HG03108 (cell line): ENCODE data around the gene NSMCE3.

Experiments
- ATAC-seq: cut with Tn5 transposase; IDR thresholded peaks from one replicate; pipeline ENCODE4 v1.9.1; 2021; ENCODE audit warnings: moderate library complexity; ENCODE audit not compliant: unreplicated experiment

The NSMCE3 gene

DNA sequence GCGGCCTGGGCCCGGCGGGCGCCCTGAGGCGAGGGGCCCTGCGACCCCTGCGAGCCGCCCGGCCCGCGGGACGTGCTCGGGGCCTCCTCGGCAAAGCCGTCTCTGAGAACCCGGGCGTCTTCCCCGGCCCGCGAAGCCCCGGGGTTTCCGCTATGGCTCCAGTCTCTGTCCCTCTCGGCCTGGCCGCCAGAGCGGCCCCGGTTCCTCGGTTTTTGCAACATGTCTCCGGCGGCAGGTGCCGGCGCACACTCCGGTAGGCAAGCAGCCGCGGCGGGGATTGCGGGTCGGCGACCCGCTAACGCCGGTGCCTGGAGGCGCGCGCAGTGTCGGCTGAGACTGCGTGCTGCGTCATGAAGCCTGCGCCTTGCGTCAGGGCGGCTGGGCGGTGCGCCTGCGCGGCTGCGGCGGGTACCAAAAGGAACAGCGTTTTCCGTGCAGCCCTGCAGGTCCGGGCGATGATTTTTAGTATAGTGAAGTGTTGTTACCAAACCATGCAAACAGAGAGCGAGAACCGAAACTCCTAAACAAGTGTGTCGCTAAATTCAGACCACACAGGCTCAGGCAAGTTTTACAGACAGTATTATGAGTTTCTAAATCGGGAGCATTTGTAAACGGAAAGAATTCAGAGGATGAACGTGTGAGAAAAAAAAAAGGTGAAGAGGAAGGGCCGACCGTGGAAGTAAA is at the start of gene NSMCE3:
Gene NSMCE3 (minus strand): TSS at position 338 of the 684 bp plus-strand sequence. CDS start 117 bp downstream, at position 221.
- peak; percentile 82 for ATAC-seq

DNA sequence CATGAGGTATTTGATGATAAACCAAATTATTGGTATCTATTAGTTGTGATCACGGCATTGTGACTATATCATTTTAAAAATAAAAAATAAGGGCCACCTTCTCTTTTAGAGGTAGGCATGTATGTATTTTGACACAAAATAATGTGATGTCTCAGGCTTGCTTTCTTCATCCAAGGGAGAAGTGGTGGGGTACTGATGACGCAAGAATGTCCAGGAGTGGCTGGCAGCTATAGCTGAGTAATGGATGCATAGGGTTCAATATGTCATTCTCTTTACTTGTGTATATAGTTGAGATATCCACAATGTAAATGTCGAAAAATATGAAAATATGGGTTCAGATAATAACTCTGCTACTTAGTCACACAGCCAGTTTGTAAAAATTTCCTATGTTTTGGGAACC is 46.8 kb upstream of the NSMCE3 start:
- ATAC-seq = no peak

DNA sequence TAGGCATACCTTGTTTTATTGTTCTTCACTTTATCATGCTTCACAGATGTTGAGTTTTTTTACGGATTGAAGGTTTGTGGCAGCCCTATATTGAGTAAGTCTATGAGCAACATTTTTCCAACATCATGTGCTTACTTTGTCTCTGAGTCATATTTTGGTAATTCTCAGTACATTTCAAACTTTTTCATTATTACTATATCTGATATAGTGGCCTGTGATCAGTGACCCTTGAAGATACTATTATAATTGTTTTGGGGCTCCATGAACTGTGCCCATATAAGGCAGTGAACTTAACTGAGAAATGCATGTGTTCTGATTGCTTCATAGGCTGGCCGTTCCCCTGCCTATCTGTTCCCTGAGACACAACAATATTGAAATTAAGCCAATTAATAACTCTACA is 42.8 kb upstream of the NSMCE3 start:
- no peak for ATAC-seq

GRCh38 chr15:29311696-29312095 is 42.1 kb upstream of the NSMCE3 start:
- ATAC-seq = no peak

DNA sequence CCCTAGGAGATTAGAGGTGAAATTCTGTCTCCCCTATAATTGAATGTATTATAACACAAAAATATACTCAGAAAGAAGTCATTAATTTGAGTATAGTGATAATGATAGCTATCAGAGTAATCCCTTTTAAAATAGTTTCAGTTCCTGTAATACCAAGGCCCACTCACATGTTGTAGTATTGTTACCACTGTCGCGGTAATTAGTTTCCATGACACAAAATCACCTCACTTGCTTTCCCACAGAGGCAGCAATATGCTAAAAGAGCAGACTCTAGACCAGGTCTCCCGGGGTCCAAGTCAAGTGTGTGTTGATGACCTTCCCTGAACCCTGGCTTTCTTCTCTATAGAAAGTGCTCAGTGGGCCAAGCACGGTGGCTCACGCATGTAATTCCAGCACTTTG is 39.5 kb upstream of the NSMCE3 start:
- ATAC-seq = peak; percentile 61

GRCh38 chr15:29308299-29308698 is 38.7 kb upstream of the NSMCE3 start:
- no peak for ATAC-seq

GRCh38 chr15:29305556-29305955 is 35.9 kb upstream of the NSMCE3 start:
- ATAC-seq = no peak

GRCh38 chr15:29302871-29303270 is 33.2 kb upstream of the NSMCE3 start:
- no peak for ATAC-seq

DNA sequence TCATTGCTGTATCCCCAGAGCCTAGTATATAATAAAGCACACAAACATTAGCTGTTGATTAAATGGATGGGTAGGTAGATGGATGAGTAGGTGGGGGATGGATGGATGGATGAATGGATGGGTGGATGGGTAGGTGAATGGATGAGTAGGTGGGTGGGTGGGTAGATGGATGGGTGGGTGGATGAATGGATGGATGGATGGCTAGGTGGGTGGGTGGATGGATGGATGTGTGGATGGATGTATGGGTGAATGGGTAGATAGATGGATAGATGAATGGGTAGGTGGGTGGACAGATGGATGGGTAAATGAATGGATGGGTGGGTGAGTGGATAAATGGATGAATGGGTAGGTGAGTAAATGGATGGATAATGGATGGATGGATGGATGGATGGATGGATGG is 30.2 kb upstream of the NSMCE3 start:
- no peak for ATAC-seq

- ATAC-seq = no peak
Measured at GRCh38 chr15:29299331-29299730, 29.7 kb upstream of the NSMCE3 start.

DNA sequence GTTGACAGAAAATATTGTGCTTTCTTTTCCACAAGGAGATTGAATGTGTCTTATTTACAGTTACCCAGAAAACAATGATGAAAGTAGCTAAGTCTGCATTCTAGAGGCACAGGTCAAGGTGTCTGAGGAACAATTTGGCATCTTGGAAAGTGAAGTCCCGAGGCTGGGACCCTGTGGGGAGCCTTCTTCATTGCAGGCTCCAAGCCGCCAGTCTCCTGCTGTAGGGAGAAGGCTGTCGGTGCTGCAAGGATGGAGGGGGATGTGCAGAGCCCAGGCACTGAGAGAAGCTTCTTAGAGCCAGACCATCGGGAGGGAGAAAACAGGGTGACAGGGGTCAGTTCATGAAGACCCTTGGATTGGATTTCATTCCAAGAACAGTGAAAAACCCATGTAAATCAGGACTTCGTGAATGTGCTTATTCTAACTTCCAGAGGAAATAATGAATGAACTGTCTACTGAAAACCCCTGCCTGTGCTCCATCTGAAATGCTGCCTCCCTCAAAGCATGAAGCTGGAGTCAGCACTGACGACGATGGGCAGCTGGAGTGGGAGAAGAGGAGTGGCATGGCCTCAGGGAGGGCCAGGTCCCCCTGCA is 25.2 kb upstream of the NSMCE3 start:
- ATAC-seq = no peak

DNA sequence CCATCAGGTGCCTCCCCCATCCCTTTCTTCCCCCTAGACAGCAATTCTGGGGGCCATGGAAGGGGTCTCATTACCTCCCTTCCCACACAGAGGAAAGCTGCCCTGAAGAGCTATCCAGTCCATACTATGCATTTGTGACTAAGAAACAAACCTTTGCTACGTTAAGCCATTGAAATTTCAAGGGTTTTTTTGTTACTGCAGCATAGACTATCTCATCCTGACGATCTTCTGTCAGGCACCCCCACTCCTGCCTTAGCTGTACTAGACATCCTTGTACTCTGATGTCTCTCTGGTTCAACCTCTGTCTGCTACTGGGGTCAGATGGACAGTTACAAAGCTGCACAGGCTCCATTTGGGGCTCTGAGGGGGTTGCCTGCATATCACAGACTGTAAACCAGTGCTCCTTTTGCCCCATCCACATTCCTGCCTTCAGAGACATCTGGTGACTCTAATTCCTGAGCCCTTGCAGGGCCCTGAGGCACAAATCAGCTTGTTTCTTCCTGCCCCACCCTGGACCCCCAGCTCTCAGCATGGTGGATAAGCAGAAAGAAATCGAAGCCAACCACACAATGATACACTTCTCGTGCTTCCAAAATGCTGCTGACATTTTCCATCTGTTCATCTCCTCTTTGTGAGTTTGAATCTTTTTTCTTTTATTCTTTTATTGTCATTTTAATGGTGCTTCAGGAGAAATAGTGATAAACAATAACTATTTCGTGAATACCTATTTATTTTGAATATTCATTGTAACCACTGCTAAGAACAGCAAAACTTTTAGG is 21.6 kb upstream of the NSMCE3 start:
- ATAC-seq = no peak

DNA sequence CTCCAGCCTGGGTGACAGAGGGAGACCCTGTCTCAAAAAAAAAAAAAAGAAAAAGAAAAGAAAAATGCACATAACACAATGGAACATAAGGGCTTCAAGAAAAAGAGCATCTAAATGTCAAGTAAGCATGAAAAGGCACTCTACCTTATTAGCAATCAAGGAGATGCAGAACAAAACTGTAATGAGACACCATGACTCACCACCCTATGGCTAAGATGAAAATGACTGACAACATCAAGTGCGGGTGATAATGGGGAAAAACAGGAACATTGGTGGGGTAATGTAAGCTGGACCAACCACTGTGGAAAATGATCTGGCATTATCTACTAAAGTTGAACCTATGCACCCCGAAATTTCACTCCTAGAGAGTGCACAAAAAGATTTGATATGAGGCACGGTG is 19.6 kb upstream of the NSMCE3 start:
- no peak for ATAC-seq

- ATAC-seq = no peak
Measured at GRCh38 chr15:29285386-29285785, 15.8 kb upstream of the NSMCE3 start.

GRCh38 chr15:29283381-29283780 is 13.8 kb upstream of the NSMCE3 start:
- no peak for ATAC-seq

GRCh38 chr15:29280514-29280913 is 10.9 kb upstream of the NSMCE3 start:
- ATAC-seq = no peak

DNA sequence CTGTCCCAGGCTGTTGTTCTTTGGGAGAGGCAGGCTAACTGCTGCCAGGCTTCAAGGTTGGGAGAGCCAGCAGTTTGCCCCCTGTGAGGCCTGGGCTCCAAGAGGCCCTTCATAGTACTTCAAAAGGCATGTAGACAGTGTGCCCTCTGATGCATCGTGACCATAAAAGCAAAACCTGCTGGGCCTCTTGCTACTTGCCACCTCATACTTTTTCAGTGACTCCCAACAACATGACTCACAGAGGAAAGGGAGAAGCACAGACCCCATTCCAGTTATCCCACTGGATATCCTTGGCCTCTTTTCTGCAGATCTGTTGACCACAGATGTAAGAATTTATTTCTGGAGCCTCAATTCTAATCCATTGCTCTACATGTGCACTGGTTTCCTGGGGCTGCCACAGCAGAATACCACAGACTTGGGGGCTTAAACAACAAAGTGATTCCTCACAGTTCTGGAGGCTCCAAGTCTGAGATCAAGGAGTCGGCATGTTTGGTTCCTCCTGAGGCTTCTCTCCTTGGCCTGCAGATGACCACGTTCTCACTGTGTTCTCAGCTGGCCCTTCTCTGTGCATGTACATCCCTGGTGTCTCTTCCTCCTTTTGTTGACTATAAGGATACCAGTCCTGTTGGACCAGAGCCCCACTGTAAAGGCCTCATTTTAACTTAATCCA is 8.9 kb upstream of the NSMCE3 start:
- ATAC-seq = no peak

DNA sequence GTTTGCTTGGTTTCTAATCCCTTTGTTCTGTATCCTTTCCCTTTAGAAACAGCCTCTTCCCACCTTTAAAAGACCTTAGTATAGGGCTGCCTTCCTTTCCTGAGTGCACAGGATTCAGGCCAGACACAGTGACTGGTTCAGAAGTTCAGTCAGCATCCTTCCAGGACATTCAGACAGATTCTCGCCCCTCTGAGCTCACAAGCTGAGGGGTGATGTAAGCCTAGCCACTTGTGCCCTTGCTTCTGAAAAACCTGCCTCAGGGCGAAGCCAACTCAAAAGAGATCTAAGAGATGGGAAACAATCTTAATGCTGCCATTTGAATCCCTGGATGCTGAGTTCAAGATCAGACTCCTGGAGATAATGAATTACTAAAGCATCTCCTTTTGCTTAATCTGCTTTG is 6.7 kb upstream of the NSMCE3 start:
- ATAC-seq = no peak

GRCh38 chr15:29275855-29276254 is 6.2 kb upstream of the NSMCE3 start:
- ATAC-seq = no peak

GRCh38 chr15:29274946-29275345 is 5.3 kb upstream of the NSMCE3 start:
- no peak for ATAC-seq

DNA sequence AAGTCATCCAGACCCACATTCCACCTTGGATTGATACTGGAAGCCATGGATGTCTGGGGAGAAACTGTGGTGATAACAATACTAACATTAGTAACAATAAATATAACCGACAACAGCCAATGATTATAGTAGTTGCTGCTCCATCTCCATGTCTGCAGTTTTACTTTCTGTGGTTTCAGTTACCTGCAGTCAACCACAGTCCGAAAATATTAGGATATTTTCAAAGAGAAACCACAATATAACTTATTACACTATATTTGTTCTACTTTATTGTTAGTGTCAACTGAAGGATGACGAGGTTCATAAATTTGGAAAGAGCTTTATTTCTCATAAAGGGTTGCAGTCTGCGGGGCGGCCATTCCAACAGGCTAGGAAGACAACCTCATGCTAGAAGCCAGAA is 2.6 kb upstream of the NSMCE3 start:
- no peak for ATAC-seq

DNA sequence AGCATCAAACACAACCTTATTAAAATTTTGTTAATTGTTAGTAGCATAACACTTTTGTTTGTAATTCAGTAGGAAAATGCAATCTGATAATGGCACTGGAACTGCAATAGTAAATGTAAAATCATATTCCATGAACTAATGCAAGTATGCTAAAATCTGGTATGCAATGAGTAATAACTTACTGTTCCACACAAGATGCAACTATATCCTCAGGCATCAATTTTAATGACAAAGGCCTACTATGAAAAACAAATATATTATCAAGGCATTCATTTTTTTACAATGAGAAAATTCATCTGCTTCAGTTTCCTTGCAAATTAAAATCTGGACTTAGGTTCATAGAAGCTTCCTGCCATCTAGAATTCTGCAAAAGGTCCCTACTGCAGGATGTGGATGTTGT is 1.4 kb upstream of the NSMCE3 start:
- ATAC-seq = no peak
